Stimulated activated CD8-positive, alpha-beta memory T cell treated with anti-CD3 and anti-CD28 coated beads, Interleukin-4, amount 100 ng/mL, for 1 hour (primary cell): ENCODE results near the gene CNNM3.

Experiments
- DNase-seq, 2 donors: peaks; one replicate each; pipeline ENCODE4 v3.0.0-alpha.2; 2020; ENCODE audit warnings: low read depth in 2 of 2, low spot score in 1 of 2

The CNNM3 gene

DNA sequence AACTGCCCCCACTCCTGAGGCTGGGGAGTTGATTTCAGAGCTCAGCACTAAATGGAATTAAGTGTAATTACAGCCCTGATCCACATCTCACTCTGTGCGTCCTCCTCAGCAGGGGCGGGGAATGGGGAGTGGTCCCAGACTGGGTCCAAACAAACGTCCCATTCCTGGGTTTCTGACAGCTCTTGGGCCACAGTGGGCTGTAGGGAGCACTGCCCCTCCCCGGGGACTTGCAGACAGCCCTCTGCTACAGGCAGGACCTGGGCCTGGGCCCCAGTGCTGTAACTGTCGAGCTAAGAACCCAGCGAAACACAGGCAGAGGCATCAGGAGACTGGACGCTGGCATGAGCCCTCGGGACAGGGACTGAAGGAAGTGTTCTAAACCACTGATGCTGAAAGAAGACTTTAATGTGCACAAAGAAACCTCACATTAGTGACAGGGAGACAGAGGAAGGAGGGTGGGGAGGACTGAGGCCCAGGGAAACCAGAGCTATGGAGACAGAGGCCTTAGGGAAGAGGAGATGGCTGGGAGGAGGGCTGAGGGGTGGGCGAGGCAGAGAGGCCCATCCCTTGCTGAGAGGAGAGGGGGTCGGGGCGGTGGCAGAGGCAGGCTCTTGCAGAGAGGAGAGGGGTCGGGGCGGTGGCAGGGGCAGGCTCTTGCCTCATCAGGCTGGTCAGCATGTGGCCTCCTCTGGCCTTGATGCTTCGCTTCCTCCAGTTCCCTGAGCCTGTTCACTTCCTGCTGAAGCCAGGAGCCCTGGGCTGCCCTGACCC is 59.6 kb downstream of the CNNM3 start:
- DNase-seq = no peak

- no peak for DNase-seq
Observed at GRCh38 chr2:96876269-96877041, 60.4 kb downstream of the CNNM3 start.

GRCh38 chr2:96877042-96877451 is 61.0 kb downstream of the CNNM3 start:
- DNase-seq = no peak

GRCh38 chr2:96877631-96878092 is 61.6 kb downstream of the CNNM3 start:
- DNase-seq = no peak

GRCh38 chr2:96878171-96878570 is 62.1 kb downstream of the CNNM3 start:
- no peak for DNase-seq

DNA sequence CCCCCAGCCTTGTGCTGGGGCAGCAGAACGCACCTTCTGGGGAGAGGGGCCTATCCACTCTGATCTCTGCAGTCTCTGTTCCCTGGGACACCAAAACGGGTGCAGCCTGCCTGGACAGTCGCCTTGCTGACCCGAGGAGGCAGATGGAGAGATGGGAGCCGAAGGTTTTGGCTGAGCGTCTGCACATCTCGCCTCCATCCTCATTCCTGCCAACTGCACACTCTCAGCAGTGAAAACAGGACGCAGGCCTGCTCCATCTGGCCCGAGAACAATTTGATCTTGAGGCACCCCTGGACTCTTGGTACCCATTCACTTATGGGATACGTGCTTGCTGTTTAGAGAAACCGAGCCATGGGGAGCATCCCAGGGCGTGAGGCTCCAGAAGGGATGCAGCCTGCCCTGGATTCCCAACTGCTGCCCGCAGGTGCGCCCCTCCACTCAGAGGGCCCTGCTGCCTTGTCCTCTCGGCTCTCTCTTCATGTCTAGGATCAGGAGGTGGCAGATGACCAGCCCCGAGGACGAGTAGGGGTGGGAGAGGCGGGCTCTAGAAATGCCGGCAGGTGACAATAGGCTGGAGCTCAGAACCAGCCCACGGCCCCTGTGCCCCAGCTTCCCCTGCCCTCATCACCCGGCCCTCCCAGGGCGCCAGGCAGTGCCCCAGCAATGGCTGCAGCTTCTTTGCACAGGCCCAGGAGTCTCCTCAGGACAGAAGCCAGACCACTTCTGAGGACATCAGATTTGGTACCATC is 62.9 kb downstream of the CNNM3 start:
- DNase-seq = no peak

DNA sequence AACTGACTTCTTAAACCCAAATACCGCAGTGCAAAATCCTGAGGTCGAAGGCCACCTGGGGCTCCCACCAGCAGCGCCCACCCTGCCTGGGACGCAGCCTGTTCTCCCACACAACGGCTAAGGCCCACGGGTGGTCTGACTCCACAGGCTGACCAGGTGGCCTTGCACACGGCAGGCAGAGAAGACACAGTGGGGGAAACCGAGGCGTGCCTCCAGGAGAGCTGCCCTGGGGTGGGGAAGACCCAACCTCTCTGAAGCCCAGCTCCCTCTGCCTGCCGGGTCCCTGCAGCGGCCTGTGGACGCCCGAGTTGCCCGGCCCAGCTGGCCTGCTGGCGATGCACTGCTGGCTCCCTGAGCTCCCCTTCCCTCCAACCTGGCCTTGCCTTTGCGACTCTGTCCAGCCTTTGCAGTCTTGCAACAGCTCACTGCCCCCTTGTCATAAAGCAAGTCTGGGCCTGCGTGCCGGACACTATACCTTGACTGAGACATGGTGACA is 63.5 kb downstream of the CNNM3 start:
- DNase-seq = no peak

DNA sequence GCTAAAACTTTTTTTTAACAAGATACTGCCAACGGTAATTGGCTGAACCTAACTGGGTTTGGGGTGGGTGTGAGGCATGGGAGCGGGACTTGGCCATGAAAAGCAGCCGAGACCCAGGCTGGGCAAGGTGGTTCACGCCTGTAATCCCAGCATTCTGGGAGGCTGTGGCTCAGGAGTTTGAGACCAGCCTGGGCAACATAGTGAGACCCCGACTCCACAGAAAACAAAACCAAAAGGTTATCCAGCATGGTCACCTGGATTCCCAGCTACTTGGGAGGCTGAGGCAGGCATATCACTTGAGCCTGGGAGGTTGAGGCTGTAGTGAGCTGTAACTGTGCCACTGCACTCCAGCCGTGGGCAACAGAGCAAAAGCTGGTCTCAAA is 64.8 kb downstream of the CNNM3 start:
- DNase-seq = no peak

DNA sequence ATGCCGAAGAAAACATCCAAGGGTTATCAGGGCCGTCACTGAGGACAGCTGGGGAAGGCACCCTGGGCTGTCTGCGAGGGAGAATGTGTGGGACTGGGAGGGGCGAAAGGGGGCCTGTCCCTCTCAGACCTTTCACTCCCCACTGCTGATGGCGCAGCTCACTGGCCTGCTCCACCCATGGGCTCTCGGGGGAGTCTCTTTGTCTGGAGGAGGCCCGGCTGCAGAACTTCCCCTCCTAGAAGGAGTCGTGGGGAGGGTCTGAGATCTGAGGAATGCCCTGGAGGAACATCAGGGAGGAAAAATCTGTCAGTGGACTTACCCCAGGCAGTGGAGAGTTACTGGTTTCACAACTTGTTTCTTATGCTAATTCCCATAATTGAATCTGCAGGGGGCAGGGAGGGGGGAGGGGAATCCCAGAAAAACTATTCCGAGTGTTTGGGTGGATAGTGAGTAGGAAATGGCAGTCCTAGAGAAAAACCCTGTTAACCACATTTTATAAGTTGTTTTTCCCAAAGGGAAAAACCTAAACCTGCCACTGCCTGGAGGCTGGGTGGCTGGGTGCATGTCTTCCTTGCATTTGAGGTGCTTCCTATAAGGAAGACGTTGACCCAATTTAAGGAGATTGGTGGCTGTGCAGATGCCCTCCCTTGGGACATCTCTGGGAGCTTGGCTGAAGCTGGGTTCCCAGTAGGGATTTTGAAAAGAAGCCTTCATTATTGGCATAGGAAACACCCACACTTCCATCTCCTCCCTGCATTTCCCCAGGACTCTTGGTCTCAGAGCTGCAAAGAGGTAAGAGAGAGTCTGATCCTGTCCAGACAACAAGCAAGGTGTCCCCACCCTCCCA is 65.5 kb downstream of the CNNM3 start:
- DNase-seq = no peak

DNA sequence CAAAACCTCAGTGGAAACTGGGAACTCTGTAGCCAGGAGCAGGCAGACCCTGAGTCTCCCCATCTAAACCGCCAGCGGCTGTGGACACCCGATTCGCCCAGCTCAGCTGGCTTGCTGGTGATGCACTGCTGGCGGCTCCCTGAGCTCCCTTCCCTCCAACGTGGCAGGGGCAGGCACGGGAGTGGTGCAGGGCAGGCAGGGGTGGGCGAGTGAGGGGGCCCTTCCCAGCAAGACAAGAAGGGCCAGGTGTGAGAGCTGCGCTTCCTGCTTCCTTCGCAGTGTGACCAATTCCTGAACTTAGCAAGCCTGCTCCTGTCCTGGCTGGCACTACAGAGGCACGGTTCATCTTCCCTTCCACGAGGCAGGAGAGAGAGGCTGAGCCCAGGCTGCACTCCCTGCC is 66.2 kb downstream of the CNNM3 start:
- no peak for DNase-seq

DNA sequence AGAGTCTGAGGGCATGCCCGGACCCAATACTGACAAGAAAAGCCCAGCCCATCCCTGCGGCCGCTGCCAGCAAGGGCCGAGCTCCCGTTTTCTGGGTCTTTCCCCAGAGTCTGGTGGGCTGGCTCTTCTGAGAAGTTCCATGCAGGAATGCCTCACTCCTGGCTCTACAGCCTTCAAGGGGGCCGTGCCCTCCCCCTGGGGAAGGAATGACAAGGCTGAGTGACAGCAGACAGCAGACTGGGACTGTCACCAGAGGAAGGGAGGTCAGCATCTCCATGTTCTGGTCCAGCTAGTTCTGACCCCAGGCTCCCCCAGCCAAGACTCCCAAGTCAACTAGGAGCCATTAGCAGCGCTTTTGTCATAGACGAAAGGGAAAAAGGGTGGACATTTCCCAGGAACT is 66.8 kb downstream of the CNNM3 start:
- DNase-seq = no peak

DNA sequence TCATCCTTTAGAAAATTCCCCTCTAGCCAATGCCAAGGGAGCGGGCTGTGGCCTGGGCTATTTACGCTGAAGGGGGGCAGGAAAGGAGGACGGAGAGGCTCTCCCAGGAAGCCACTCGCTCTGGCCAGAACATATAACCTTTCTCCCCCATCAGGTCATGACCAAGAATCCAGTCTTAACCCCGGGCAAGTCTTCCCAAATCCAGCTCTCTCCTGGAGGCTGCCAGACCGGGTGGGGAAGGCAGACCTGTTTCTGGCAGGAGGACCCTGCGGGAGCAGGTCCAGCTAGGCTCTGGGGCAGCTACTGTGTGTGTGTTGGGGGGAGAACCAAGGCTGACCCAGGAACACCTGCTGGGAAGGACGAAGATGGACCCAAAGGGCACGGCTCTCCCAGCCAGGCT is 67.2 kb downstream of the CNNM3 start:
- DNase-seq = no peak
